Measurements from ENCODE around the gene DSN1.

GRCh38 chr20:36794116-36794474, 20.5 kb upstream of the DSN1 start:
- TF ChIP-seq MAX (IDR thresholded peaks at IDR 0.05) (no peak), ZBTB33 (IDR thresholded peaks at IDR 0.05) (no peak), CTCF (IDR thresholded peaks at IDR 0.05; ENCODE audit: low read depth, low read length, missing input control) (no peak), RAD21 (IDR thresholded peaks at IDR 0.05) (no peak), HNF4G (IDR thresholded peaks at IDR 0.05) (no peak), REST (IDR thresholded peaks at IDR 0.05) (no peak), TAF1 (conservative IDR thresholded peaks at IDR 0.05) (no peak), ATF3 (IDR thresholded peaks at IDR 0.05) (no peak), FOXA1 (IDR thresholded peaks at IDR 0.05) (no peak), RXRA (IDR thresholded peaks at IDR 0.05) (no peak)
